Skeletal muscle cell (primary cell): ENCODE results near the gene BAX.
"Not testable (repeated sequence)": the region's sequence is repeated elsewhere in the genome, so short reads cannot be mapped to it uniquely, and the experiment has no call there.

Experiments used
- DNase-seq: peaks from one replicate; pipeline ENCODE4 v3.0.0-alpha.2; 2010; ENCODE audit warnings: low read depth
- H3K4me3 ChIP-seq: 2 replicates; pipeline ENCODE4 v1.5.1; 2011; ENCODE audit warnings: low read depth, mild to moderate bottlenecking, control low read depth, low read length, moderate library complexity

BAX gene

DNA sequence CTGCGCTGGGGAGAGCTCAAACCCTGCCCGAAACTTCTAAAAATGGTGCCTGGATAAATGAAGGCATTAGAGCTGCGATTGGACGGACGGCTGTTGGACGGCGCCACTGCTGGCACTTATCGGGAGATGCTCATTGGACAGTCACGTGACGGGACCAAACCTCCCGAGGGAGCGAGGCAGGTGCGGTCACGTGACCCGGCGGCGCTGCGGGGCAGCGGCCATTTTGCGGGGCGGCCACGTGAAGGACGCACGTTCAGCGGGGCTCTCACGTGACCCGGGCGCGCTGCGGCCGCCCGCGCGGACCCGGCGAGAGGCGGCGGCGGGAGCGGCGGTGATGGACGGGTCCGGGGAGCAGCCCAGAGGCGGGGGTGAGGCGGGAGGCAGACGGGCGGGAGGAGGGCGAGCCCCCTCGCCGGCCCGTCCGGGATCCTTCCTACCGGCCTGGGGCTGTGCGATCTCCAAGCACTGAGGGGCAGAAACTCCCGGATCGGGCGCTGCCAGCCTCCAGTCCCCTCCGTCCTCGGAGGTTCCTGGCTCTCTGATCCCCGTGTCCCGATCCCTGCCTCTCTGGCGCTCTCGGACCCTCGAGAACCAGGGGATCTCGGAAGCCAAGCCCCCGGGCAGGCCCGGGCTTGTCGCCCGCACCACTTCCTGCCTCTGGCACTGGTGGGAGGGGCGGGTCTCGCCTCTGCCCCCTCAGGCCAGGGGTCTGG, at the start of gene BAX:
TSS of gene BAX (plus strand) at position 281 of the 713 bp plus-strand sequence. CDS start at position 335, 54 bp downstream.
- peak; percentile 76 for DNase-seq
- peak within 1 kb of the TSS; percentile 95 for H3K4me3 ChIP-seq

DNA sequence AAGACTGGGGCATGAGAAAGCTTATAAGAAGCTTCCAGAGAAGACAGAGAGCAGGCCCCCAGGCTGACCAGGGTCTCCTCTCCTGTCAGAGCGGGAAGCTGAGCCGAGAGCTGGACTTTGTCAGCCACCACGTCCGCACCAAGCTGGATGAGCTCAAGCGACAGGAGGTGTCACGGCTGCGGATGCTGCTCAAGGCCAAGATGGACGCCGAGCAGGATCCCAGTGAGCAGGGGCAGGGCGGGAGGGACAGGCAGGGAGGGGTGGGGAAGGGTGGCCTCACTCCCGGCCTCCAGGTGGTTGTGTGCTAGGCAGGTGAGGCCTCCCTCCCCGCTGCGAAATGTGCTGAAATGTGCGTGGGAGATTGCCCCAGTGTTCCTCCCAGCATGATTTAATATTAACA, 49.0 kb upstream of the BAX start:
- H3K4me3 ChIP-seq: no peak overlapping the region
- no peak for DNase-seq

DNA sequence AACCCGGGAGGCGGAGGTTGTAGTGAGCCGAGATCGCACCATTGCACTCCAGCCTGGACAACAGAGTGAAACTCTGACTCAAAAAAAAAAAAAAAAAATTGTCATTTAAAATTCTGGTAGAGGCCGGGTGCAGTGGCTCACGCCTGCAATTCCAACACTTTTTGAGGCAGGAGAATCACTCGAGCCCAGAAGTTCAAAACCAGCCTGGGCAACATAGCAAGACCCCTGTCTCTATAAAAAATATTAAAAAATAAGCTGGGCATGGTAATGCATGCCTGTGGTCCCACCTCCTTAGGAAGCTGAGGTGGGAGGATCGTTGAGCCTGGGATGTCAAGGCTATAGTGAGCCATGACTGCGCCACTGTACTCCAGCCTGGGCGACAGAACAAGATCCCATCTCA, 48.4 kb upstream of the BAX start:
- no peak for DNase-seq
- no peak overlapping the region for H3K4me3 ChIP-seq

DNA sequence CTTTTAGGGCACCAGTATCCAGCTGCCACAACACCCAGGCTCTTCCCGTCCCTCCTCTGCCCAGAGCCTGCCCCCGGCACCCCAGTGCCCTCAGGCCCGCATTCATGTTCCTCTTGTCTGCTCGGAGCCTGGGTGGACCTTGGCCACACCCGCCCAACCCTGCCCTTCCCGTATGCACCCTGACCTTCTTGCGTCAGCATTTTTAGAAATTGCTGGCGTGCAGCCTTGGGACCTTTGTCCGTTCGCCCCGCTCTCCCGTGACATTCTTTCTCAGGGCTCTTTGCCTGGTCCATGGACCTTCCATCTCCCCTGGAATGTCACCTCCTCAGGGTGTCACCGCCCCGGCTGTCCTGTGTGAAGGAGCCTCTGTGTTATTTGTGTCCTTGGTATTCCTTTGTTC, 47.0 kb upstream of the BAX start:
- no peak overlapping the region for H3K4me3 ChIP-seq
- no peak for DNase-seq

DNA sequence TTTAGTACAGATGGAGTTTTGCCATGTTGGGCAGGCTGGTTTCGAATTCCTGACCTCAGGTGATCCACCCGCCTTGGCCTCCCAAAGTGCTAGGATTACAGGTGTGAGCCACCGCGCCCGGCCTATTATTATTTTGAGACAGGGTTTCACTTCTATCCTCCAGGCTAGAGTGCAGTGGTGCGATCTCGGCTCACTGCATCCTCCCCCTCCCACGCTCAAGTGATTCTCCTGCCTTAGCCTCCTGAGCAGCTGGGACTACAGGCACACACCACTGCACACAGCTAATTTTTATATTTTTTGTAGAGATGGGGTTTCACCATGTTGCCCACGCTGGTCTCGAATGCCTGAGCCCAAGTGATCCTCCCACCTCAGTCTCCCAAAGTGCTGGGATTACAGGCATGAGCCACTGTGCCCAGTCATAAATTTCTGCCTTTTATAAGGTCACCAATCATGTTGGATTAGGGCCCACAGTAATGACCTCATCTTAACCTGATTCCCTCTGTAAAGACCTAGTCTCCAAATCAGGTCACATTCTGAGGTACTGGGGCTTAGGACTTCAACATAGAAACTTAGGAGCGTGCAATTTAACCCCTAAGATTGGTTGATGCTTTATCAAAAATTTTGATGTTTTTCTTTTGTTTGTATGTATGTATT, 45.1 kb upstream of the BAX start:
- not testable (repeated sequence) for H3K4me3 ChIP-seq, DNase-seq

DNA sequence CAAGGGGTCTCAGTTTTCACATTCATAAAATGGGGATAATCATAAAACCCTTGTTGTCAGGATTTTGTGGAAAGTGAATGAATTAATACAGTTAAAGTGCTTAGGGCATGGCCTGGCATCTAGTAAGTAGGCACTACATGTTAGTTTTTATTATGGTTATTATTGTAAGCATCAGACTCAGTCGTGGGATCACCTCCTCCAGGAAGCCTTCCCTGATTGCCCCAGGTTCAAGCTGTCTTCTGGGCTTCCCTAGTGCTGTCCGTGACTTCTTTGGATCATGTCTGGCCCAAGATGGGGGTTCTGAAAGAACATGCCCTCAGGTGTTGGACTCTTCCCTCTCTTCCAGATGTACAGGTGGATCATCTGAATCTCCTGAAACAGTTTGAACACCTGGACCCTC, 43.9 kb upstream of the BAX start:
- DNase-seq: no peak
- H3K4me3 ChIP-seq: no peak overlapping the region

DNA sequence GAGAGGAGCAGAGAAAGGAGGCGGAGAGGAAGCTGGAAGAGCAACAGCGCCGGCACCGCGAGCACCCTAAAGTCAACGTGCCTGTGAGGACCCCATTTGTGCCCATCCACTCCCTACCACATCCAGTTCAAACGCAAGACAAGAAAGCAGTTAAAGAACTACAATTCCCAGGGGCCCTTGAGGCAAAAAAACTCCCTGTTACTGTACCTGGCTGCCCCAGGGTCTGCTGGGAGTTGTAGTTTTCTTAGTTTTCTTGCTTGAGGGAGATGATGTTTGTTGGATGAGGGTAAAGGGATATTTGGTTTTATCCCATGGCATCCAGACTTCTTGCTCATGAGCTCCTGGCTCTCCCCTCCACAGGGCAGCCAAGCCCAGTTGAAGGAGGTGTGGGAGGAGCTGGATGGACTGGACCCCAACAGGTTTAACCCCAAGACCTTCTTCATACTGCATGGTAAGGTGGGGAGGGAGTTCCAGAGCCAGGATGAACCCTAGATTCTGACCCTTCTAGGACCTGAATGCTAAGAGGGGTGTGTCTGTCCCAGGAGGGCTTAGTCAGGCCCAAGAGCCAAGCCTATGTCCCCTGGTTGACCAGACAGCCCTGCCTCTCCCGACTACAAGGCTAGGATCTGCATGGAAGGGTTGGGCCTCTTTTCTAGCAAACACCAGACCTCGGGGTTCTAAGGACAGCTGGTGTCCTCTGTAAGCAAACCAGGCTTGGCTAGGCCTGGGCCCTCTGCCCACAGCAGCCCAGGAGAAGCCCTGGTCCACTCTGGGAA, 41.4 kb upstream of the BAX start:
- no peak overlapping the region for H3K4me3 ChIP-seq
- DNase-seq: no peak

DNA sequence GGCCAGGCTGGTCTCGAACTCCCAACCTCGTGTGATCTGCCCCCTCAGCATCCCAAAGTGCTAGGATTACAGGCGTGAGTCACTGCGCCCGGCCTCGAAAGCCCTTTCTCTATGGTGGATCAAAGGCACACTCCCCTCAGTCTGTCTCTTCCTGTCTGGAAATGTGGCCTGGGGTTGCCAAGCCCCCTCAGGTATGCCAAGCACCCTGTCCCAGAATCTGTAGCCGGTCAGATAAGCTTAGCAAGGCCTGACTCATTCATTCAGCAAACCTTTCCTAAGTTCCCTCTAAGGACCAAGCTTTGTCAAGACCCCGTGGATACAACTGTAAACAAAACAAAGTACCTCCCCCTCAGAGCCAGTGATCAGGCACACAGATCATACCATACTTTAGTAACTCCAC, 40.5 kb upstream of the BAX start:
- no peak overlapping the region for H3K4me3 ChIP-seq
- no peak for DNase-seq

DNA sequence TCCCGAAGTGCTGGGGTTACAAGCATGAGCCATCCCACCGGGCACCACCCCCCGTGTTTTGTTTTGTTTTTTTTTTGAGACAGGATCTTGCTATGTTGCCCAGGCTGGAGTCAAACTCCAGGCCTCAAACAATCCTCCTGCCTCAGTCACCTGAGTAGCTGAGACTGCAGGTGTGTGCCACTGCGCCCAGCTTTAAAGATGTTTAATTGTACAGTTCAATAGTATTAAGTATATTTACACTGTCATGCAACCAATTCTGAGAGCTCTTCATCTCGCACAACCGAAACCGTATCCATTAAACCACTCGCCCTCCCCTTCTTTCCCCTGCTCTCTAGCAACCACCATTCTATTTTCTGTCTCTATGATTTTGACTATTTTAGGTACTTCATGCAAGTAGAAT, 38.9 kb upstream of the BAX start:
- no peak overlapping the region for H3K4me3 ChIP-seq
- DNase-seq: no peak

DNA sequence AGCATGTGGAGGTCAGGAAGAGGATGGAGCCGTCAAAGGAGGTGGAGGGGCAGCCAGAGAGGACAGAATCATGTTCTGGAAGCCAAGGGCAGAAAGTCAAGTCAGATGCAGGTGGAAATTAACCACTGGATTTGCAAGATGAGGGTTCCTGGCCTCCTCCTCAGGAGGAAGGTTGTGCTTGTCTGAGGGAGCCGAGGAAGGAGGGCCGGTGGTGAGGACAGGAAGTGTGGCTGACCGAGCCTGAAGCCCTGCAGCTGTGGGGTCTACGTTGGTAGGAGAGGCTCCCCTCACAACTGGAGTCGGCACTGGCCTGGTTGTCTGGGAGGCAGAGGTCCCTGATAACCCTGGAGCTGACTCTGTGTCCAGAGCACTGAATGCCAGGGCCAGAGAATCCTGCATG, 36.6 kb upstream of the BAX start:
- H3K4me3 ChIP-seq: no peak overlapping the region
- no peak for DNase-seq

DNA sequence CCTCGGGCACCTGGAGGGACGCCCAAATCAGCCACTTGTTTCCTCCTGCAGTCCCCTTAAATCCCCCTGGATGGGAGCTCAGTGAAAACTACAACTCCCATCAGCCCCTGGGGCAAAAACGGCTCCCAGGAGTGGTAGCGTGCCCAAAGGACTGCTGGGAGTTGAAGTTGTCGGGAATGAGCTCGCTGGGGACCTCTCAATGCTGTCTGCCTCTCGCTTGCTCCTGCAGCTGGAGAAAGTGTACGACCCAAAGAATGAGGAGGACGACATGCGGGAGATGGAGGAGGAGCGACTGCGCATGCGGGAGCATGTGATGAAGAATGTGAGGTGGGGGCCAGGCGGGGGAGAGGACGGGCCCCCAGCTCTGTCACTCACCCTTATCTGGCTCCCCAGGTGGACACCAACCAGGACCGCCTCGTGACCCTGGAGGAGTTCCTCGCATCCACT, 35.9 kb upstream of the BAX start:
- H3K4me3 ChIP-seq: no peak overlapping the region
- no peak for DNase-seq

DNA sequence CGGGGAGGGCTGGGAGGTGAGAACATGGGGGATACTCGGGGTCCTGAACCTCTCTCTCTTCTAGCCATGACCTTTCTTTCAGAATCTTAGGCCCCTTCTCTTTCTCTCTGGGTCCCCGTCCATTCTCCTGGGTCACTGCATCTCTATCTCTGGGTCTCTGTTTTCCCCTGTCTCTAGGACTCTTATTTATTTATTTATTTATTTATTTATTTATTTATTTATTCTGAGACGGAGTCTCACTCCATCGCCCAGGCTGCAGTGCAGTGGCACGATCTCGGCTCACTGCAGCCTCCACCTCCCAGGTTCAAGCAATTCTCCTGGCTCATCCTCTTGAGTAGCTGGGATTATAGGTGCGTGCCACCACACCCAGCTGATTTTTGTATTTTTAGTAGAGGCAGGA, 35.4 kb upstream of the BAX start:
- H3K4me3 ChIP-seq, DNase-seq: not testable (repeated sequence)

DNA sequence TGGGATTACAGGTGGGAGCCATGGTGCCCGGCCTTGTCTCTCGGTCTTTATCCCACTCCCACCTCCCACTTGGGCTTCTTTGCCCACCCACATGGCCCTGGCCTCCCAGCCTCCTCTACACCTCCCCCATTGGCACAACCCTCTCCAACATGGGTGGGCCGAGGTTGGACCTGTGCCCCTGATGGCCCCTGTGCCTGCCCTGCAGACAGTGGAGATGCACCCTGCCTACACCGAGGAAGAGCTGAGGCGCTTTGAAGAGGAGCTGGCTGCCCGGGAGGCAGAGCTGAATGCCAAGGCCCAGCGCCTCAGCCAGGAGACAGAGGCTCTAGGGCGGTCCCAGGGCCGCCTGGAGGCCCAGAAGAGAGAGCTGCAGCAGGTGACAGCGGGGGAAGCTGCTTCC, 33.7 kb upstream of the BAX start:
- DNase-seq: no peak
- H3K4me3 ChIP-seq: no peak overlapping the region

DNA sequence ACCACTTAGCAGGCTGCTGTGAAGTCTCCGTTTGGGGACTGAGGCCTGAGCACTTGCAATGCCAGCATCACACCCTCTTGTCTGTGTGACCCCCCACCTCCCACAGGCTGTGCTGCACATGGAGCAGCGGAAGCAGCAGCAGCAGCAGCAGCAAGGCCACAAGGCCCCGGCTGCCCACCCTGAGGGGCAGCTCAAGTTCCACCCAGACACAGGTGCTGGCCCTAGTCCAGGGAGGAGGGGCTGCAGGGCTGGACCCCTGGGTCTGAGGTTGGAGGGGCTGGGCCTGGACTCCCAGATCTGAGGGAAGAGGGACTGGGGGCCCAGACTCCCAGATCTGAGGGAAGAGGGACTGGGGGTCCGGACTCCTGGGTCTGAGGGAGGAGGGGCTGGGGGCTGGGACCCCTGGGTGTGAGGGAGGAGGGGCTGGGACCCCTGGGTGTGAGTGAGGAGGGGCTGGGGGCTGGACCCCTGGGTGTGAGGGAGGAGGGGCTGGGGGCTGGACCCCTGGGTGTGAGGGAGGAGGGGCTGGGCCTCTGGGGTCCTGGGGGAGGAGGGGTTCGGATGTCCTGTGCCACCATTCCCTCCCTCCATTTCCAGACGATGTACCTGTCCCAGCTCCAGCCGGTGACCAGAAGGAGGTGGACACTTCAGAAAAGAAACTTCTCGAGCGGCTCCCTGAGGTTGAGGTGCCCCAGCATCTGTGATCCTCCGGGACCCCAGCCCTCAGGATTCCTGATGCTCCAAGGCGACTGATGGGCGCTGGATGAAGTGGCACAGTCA, 32.8 kb upstream of the BAX start:
- DNase-seq: no peak
- H3K4me3 ChIP-seq: no peak overlapping the region

DNA sequence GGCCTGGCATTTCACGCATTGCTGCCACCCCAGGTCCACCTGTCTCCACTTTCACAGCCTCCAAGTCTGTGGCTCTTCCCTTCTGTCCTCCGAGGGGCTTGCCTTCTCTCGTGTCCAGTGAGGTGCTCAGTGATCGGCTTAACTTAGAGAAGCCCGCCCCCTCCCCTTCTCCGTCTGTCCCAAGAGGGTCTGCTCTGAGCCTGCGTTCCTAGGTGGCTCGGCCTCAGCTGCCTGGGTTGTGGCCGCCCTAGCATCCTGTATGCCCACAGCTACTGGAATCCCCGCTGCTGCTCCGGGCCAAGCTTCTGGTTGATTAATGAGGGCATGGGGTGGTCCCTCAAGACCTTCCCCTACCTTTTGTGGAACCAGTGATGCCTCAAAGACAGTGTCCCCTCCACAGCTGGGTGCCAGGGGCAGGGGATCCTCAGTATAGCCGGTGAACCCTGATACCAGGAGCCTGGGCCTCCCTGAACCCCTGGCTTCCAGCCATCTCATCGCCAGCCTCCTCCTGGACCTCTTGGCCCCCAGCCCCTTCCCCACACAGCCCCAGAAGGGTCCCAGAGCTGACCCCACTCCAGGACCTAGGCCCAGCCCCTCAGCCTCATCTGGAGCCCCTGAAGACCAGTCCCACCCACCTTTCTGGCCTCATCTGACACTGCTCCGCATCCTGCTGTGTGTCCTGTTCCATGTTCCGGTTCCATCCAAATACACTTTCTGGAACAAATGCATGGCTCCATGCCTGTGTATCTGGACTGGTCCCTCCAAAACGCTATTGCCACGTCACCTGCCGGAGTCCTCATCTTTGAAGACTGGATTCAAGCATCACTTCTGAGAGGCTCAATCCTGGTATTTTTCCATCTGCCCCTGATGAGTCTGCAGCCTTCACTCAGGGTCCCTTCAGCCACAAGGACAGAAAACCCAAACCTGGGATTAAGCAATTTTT, 31.9 kb upstream of the BAX start:
- DNase-seq: no peak
- no peak overlapping the region for H3K4me3 ChIP-seq

DNA sequence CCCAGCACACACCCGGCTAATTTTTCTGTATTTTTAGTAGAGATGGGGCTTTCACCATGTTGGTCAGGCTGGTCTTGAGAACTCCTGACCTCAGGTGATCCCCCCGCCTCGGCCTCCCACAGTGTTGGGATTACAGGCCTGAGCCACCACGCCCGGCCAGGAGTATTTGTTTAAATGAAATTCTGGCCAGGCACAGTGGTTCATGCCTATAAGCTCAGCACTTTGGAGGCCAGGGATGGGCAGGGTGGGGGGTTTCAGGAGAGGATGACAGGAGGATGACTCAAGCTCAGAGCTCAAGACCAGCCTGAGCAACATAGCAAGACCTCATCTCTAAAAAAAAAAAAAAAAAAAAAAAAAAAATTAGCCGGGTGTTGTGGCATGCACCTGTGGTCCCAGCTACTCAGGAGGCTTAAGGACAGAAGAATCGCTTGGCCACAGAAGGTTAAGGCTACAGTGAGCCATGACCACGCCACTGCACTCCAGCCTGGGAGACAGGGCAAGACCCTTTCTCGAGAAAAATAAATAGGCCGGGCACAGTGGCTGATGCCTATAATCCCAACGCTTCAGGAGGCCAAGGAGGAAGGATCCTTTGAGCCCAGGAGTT, 29.3 kb upstream of the BAX start:
- DNase-seq: peak; percentile 41

DNA sequence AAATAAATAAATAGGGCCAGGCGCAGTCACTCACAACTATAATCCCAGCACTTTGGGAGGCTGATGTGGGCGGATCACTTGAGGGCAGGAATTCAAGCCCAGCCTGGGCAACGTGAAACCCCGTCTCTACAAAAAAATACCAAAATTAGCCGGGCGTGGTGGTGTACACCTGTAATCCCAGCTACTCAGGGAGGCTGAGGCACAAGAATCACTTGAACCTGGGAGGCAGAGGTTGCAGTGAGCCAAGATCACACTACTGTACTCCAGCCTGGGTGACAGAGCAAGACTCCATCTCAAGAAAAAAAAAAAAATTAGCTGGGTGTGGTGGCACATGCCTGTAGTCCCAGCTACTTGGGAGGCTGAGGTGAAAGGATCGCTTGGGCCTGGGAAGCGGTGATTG, 28.8 kb upstream of the BAX start:
- not testable (repeated sequence) for H3K4me3 ChIP-seq, DNase-seq

More for the DNA sequence above, 29.3 kb upstream of the BAX start:
- H3K4me3 ChIP-seq: no peak overlapping the region

DNA sequence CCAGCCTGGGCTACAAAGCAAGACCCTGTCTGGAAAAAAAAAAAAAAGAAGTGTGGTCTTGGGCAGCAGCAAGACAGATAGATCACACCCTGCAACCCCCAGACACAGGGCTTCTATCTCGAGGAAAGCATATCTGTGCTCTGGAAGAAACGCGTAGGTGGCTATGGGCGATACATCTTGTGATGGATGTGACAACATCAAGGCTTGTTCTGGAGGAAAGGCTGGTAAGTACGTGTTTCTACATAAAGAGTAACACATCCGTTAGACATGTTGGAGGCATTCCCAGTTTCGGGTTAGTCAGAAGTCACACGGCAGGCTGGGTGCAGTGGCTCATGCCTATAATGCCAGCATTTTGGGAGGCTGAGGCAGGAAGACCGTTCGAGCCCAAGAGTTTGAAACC, 27.8 kb upstream of the BAX start:
- no peak overlapping the region for H3K4me3 ChIP-seq
- DNase-seq: peak; percentile 92
